GM19193 (cell line): ENCODE data around the gene HYI.

Source experiments
- POLR2A ChIP-seq: IDR thresholded peaks from 4 replicates; pipeline ENCODE4 v1.6.1; 2011; ENCODE audit not compliant: insufficient read depth, insufficient read length; ENCODE audit errors: extremely low read depth

Gene HYI

GRCh38 chr1:43439781-43440180 is 13.9 kb downstream of the HYI start:
- no peak for TF ChIP-seq POLR2A

- TF ChIP-seq POLR2A, result no peak
These were observed 14.7 kb downstream of the HYI start for GRCh38 chr1:43438953-43439581.

GRCh38 chr1:43438576-43438952 is 15.2 kb downstream of the HYI start:
- TF ChIP-seq POLR2A, result no peak

- no peak for TF ChIP-seq POLR2A
These were observed 15.7 kb downstream of the HYI start for GRCh38 chr1:43438006-43438405.

- no peak for TF ChIP-seq POLR2A
These were observed 16.4 kb downstream of the HYI start for GRCh38 chr1:43437031-43437973.

- TF ChIP-seq POLR2A, result no peak
These were observed 17.4 kb downstream of the HYI start for GRCh38 chr1:43436371-43436770.

- no peak for TF ChIP-seq POLR2A
These were observed 18.3 kb downstream of the HYI start for GRCh38 chr1:43435146-43436145.

GRCh38 chr1:43434256-43434655 is 19.5 kb downstream of the HYI start:
- no peak for TF ChIP-seq POLR2A

GRCh38 chr1:43432907-43433306 is 20.8 kb downstream of the HYI start:
- no peak for TF ChIP-seq POLR2A

- no peak for TF ChIP-seq POLR2A
These were observed 21.4 kb downstream of the HYI start for GRCh38 chr1:43432171-43432860.

GRCh38 chr1:43431676-43432075 is 22.1 kb downstream of the HYI start:
- TF ChIP-seq POLR2A, result no peak

GRCh38 chr1:43430831-43431230 is 22.9 kb downstream of the HYI start:
- no peak for TF ChIP-seq POLR2A

- no peak for TF ChIP-seq POLR2A
These were observed 25.8 kb downstream of the HYI start for GRCh38 chr1:43427941-43428340.

GRCh38 chr1:43427524-43427923 is 26.2 kb downstream of the HYI start:
- no peak for TF ChIP-seq POLR2A
